GM23248 (cell line): ENCODE data around the gene DOK3. TPM values are rescaled to one million over a fixed set of nuclear protein-coding genes. Genes with fewer than 3 reads are reported as not detected.

Experiments
- DNase-seq: peaks from one replicate; pipeline ENCODE4 v3.0.0-alpha.2; 2015
- H2AFZ ChIP-seq: fragments of 200-600 bp; sonication (generic); 2 replicates; pipeline ENCODE4 v1.6.1; 2016; ENCODE audit warnings: antibody characterized with exemption
- H3F3A ChIP-seq: fragments of 200-600 bp; sonication (generic); 2 replicates; pipeline ENCODE4 v1.6.1; 2016; ENCODE audit warnings: mild to moderate bottlenecking, antibody characterized with exemption, mixed run types; ENCODE audit not compliant: insufficient read depth
- H3K27ac ChIP-seq: fragments of 200-600 bp; sonication (generic); 2 replicates; pipeline ENCODE4 v1.5.1; 2016; ENCODE audit warnings: mild to moderate bottlenecking
- H3K27me3 ChIP-seq: fragments of 200-600 bp; sonication (generic); replicated peaks from 2 replicates; pipeline ENCODE4 v1.6.1; 2016; ENCODE audit warnings: mild to moderate bottlenecking; ENCODE audit not compliant: insufficient read depth
- H3K36me3 ChIP-seq: fragments of 200-600 bp; sonication (generic); 2 replicates; pipeline ENCODE4 v1.6.1; 2016; ENCODE audit warnings: low read depth, mild to moderate bottlenecking
- H3K4me1 ChIP-seq: fragments of 200-600 bp; sonication (generic); 2 replicates; pipeline ENCODE4 v1.6.1; 2016; ENCODE audit warnings: mild to moderate bottlenecking; ENCODE audit not compliant: insufficient read depth
- H3K4me2 ChIP-seq: fragments of 200-600 bp; sonication (generic); one replicate; pipeline ENCODE4 v1.6.1; 2016; ENCODE audit warnings: mild to moderate bottlenecking; ENCODE audit not compliant: unreplicated experiment
- H3K4me3 ChIP-seq: fragments of 200-600 bp; sonication (generic); 2 replicates; pipeline ENCODE4 v1.5.1; 2016; ENCODE audit warnings: mild to moderate bottlenecking
- H3K79me2 ChIP-seq: fragments of 200-600 bp; sonication (generic); 2 replicates; pipeline ENCODE4 v1.6.1; 2016; ENCODE audit warnings: mild to moderate bottlenecking; ENCODE audit not compliant: insufficient read depth
- H3K9ac ChIP-seq: fragments of 200-600 bp; sonication (generic); 2 replicates; pipeline ENCODE4 v1.6.1; 2016; ENCODE audit warnings: mild to moderate bottlenecking
- H3K9me2 ChIP-seq: fragments of 200-600 bp; sonication (generic); 2 replicates; pipeline ENCODE4 v1.6.1; 2016; ENCODE audit warnings: mixed run types, mild to moderate bottlenecking, moderate library complexity; ENCODE audit not compliant: insufficient read depth
- H3K9me3 ChIP-seq: fragments of 200-600 bp; sonication (generic); one replicate; pipeline ENCODE4 v1.6.1; 2017; ENCODE audit warnings: low read depth
- H4K20me1 ChIP-seq: fragments of 200-600 bp; sonication (generic); 2 replicates; pipeline ENCODE4 v1.6.0; 2016; ENCODE audit not compliant: insufficient read depth
- EZH2 ChIP-seq: fragments of 200-600 bp; sonication (generic); IDR thresholded peaks from 2 replicates; pipeline ENCODE4 v1.6.1; 2018; ENCODE audit warnings: antibody characterized with exemption, mild to moderate bottlenecking; ENCODE audit not compliant: insufficient read depth, poor library complexity, severe bottlenecking
- EZH2phosphoT487 ChIP-seq: fragments of 200-600 bp; sonication (generic); IDR thresholded peaks from 2 replicates; pipeline ENCODE4 v1.6.1; 2018; ENCODE audit warnings: antibody characterized with exemption, moderate library complexity, mild to moderate bottlenecking, low read depth; ENCODE audit not compliant: insufficient read depth
- WGBS, 2 experiments: methylation state at CpG; one replicate each; pipeline ENCODE4 v1.1.6; 2015 to 2017; ENCODE audit warnings: low lambda C conversion rate in 2 of 2, low coverage in 1 of 2; ENCODE audit errors: missing lambda C conversion rate in 2 of 2; 5-methylcytosine and 5-hydroxymethylcytosine counted together
- in situ Hi-C: fragments of 300-500 bp; cut with MboI; formaldehyde crosslinking; loops from 2 replicates; pipeline ENCODE4 v1.15.0; 2020
- polyA plus RNA-seq: library from polyadenylated mRNA; unstranded; fragments of >200 nt; fragmentation: Nextera tagmentation; extraction: Ambion mirVana; gene quantifications from 2 replicates; pipeline ENCODE4 v1.2.1, GENCODE V29; 2016
- total RNA-seq: library from RNA; depleted of rRNA; stranded (reverse); fragments of >200 nt; shearing (Covaris generic); gene quantifications from 2 replicates; pipeline ENCODE4 v1.2.3, GENCODE V29; 2014; rRNA removed

The DOK3 gene
- total and polyA plus RNA-seq, 2 experiments from 2014 or later: 0.76 to 0.97 TPM

GRCh38 chr5:177453852-177454396 is 55.7 kb downstream of the DOK3 start:
- Histone ChIP-seq H4K20me1 (0 out of 2 replicates have a peak, but pooled peaks cover 13% of the 10 kb centered on the region), H3K36me3 (peaks cover 8% of the 10 kb centered on the region; the same call in 1 of the 2 replicates), H3K27me3 (no peaks in the 10 kb centered on the region), H3K9me2 (no peaks in the 10 kb centered on the region), H3F3A (peaks cover 14% of the 10 kb centered on the region), H3K79me2 (no peaks in the 10 kb centered on the region), H2AFZ (no peak overlapping the region), H3K4me3 (peak overlapping the region; percentile 66), H3K9me3 (no peaks in the 10 kb centered on the region), H3K4me1 (0 out of 2 replicates have a peak, but pooled peaks cover 10% of the 10 kb centered on the region), H3K9ac (peak overlapping the region; percentile 78), H3K27ac (no peak overlapping the region), H3K4me2 (peak overlapping the region; percentile 68)
- TF ChIP-seq EZH2phosphoT487 (no peak), EZH2 (no peak)
- WGBS, 2 experiments: 12 to 18% methylated on average over 20 to 31 of the region's 31 CpGs
- DNase-seq: peak; percentile 61
- in situ Hi-C loops: loop anchor here (10.0 kb wide), 1 partner anchor 59 kb away; no protein-coding TSS in a partner anchor

GRCh38 chr5:177452688-177453638 is 56.7 kb downstream of the DOK3 start:
- peak; percentile 26 for DNase-seq
- no peak overlapping the region for H3K9ac ChIP-seq
- 71 to 79% methylated on average over 14 to 17 of the region's 17 CpGs for WGBS, 2 experiments
- no peak overlapping the region for H2AFZ ChIP-seq
- H3K27ac ChIP-seq: no peak overlapping the region
- H3K9me3 ChIP-seq: no peaks in the 10 kb centered on the region
- H3K9me2 ChIP-seq: no peaks in the 10 kb centered on the region
- no peaks in the 10 kb centered on the region for H3K27me3 ChIP-seq
- TF ChIP-seq EZH2phosphoT487 (no peak), EZH2 (no peak)
- H3F3A ChIP-seq: peaks cover 21% of the 10 kb centered on the region
- H4K20me1 ChIP-seq: 0 out of 2 replicates have a peak, but pooled peaks cover 10% of the 10 kb centered on the region
- H3K36me3 ChIP-seq: peaks cover 8% of the 10 kb centered on the region; the same call in 1 of the 2 replicates
- H3K4me1 ChIP-seq: peaks cover 10% of the 10 kb centered on the region; the same call in 1 of the 2 replicates
- in situ Hi-C loops: loop anchor here (10.0 kb wide), 1 partner anchor 58 kb away; no protein-coding TSS in a partner anchor
- no peak overlapping the region for H3K4me2 ChIP-seq
- H3K79me2 ChIP-seq: no peaks in the 10 kb centered on the region
- H3K4me3 ChIP-seq: no peak overlapping the region

Other genes starting within 250 kb of the DOK3 start
- gene RAB24, start 206.1 kb downstream of the DOK3 start, total RNA-seq: 31.5 and 35.9 TPM in 2 replicates
- gene RAB24, start 206.1 kb downstream of the DOK3 start, polyA plus RNA-seq: 26.6 and 28.9 TPM in 2 replicates
- 184 and 212 TPM in 2 replicates for gene PRELID1, start 206.0 kb downstream of the DOK3 start, total RNA-seq
- 253 and 255 TPM in 2 replicates for gene PRELID1, start 206.0 kb downstream of the DOK3 start, polyA plus RNA-seq
- gene MXD3, start 197.9 kb downstream of the DOK3 start, total RNA-seq: 7.8 and 23.0 TPM in 2 replicates
- 6.1 and 6.5 TPM in 2 replicates for gene MXD3, start 197.9 kb downstream of the DOK3 start, polyA plus RNA-seq
- gene LMAN2, start 158.2 kb downstream of the DOK3 start, total RNA-seq: 313 and 389 TPM in 2 replicates
- gene LMAN2, start 158.2 kb downstream of the DOK3 start, polyA plus RNA-seq: 303 and 313 TPM in 2 replicates
- gene RGS14, start 151.9 kb downstream of the DOK3 start, total RNA-seq: 4.3 and 6.4 TPM in 2 replicates
- 2.2 and 2.5 TPM in 2 replicates for gene RGS14, start 151.9 kb downstream of the DOK3 start, polyA plus RNA-seq
- gene SLC34A1, start 125.4 kb downstream of the DOK3 start, total RNA-seq: not detected in 2 replicates
- not detected in 2 replicates for gene SLC34A1, start 125.4 kb downstream of the DOK3 start, polyA plus RNA-seq
- not detected in 2 replicates for gene PFN3, start 109.2 kb downstream of the DOK3 start, total RNA-seq
- gene PFN3, start 109.2 kb downstream of the DOK3 start, polyA plus RNA-seq: not detected in 2 replicates
- 0.43 and 1.3 TPM in 2 replicates for gene F12, start 100.3 kb downstream of the DOK3 start, total RNA-seq
- gene F12, start 100.3 kb downstream of the DOK3 start, polyA plus RNA-seq: 1.2 and 1.8 TPM in 2 replicates
- gene GRK6, start 83.2 kb downstream of the DOK3 start, total RNA-seq: 17.3 and 30.4 TPM in 2 replicates
- gene GRK6, start 83.2 kb downstream of the DOK3 start, polyA plus RNA-seq: 7.7 and 13.5 TPM in 2 replicates
- 23.9 and 24.8 TPM in 2 replicates for gene PRR7, start 63.0 kb downstream of the DOK3 start, total RNA-seq
- gene PRR7, start 63.0 kb downstream of the DOK3 start, polyA plus RNA-seq: 10.5 and 11.1 TPM in 2 replicates
- 224 and 257 TPM in 2 replicates for gene DBN1, start 36.2 kb downstream of the DOK3 start, total RNA-seq
- gene DBN1, start 36.2 kb downstream of the DOK3 start, polyA plus RNA-seq: 160 and 163 TPM in 2 replicates
- gene PDLIM7, start 12.2 kb downstream of the DOK3 start, total RNA-seq: 320 and 357 TPM in 2 replicates
- gene PDLIM7, start 12.2 kb downstream of the DOK3 start, polyA plus RNA-seq: 551 and 556 TPM in 2 replicates
- 78.5 and 117 TPM in 2 replicates for gene DDX41, start 7.1 kb upstream of the DOK3 start, total RNA-seq
- gene DDX41, start 7.1 kb upstream of the DOK3 start, polyA plus RNA-seq: 63.0 and 67.9 TPM in 2 replicates
- 21.9 and 22.9 TPM in 2 replicates for gene FAM193B, start 44.7 kb upstream of the DOK3 start, total RNA-seq
- gene FAM193B, start 44.7 kb upstream of the DOK3 start, polyA plus RNA-seq: 6.1 and 8.0 TPM in 2 replicates
- 137 and 138 TPM in 2 replicates for gene TMED9, start 82.4 kb upstream of the DOK3 start, total RNA-seq
- gene TMED9, start 82.4 kb upstream of the DOK3 start, polyA plus RNA-seq: 254 and 282 TPM in 2 replicates
- gene B4GALT7, start 90.3 kb upstream of the DOK3 start, total RNA-seq: 42.7 and 53.5 TPM in 2 replicates
- gene B4GALT7, start 90.3 kb upstream of the DOK3 start, polyA plus RNA-seq: 35.2 and 37.9 TPM in 2 replicates